Transverse colon (tissue), 4 donors: ENCODE data around the gene HMCN1. TPM values are rescaled to one million over a fixed set of nuclear protein-coding genes. Genes with fewer than 3 reads are reported as not detected.

Source experiments
- DNase-seq: peaks from one replicate; pipeline ENCODE4 v3.0.0-alpha.2; 2019
- H3K27ac ChIP-seq, 4 donors: fragments of 200-600 bp; sonication (generic); 2 replicates each; pipeline ENCODE4 v1.5.1; 2016 to 2018; ENCODE audit warnings: inconsistent platforms in 4 of 4
- H3K27me3 ChIP-seq: fragments of 200-600 bp; sonication (generic); 2 replicates; pipeline ENCODE4 v1.5.1; 2017; ENCODE audit warnings: inconsistent platforms
- H3K36me3 ChIP-seq, 4 donors: fragments of 200-600 bp; sonication (generic); 2 replicates each; pipeline ENCODE4 v1.5.1; 2017 to 2019; ENCODE audit warnings: inconsistent platforms in 4 of 4
- H3K4me1 ChIP-seq, 4 donors: fragments of 200-600 bp; sonication (generic); 2 replicates each; pipeline ENCODE4 v1.5.1; 2017 to 2020; ENCODE audit warnings: inconsistent platforms in 4 of 4
- H3K4me3 ChIP-seq, 4 donors: fragments of 200-600 bp; sonication (generic); 1 replicate in 1 of 4; 2 replicates in 3 of 4; pipeline versions ENCODE4 v1.5.1 to v1.6.1; 2017 to 2019; ENCODE audit warnings: inconsistent platforms in 4 of 4
- H3K9me3 ChIP-seq, 2 donors: fragments of 200-600 bp; sonication (generic); 2 replicates each; pipeline ENCODE4 v1.5.1; 2017 to 2019; ENCODE audit warnings: inconsistent platforms in 2 of 2
- EP300 ChIP-seq: sonication (generic); formaldehyde crosslinking; IDR thresholded peaks from one replicate; pipeline ENCODE4 v1.6.1; 2017; ENCODE audit warnings: antibody characterized with exemption, low read depth
- POLR2A ChIP-seq: fragments of 450-650 bp; IDR thresholded peaks from one replicate; pipeline ENCODE4 v1.6.1; 2016; ENCODE audit warnings: antibody characterized with exemption, mild to moderate bottlenecking, moderate library complexity
- POLR2AphosphoS5 ChIP-seq, 3 donors: sonication (generic); formaldehyde crosslinking; IDR thresholded peaks; one replicate each; pipeline ENCODE4 v1.6.1; 2016; ENCODE audit warnings: antibody characterized with exemption in 3 of 3
- WGBS, 2 donors: methylation state at CpG; one replicate each; pipeline ENCODE4 v1.1.5; 2018; ENCODE audit warnings: low coverage in 1 of 2; 5-methylcytosine and 5-hydroxymethylcytosine counted together
- in situ Hi-C, 4 donors: fragments of 200-750 bp; cut with MboI; loops; one replicate each; pipeline versions ENCODE4 v1.15.0 to v1.15.1; 2017; ENCODE audit warnings: low sequenced_read_pairs in 3 of 4, low pct_ligation_motif_present in 1 of 4, low pct_unique_long_range_greater_than_20kb in 1 of 4
- intact Hi-C: fragments of 100-400 bp; cut with DNase I; formaldehyde crosslinking; loops from one replicate; pipeline ENCODE4 v1.15.1; 2023; ENCODE audit warnings: low total_unique reads
- total RNA-seq, 4 donors: library from RNA; depleted of rRNA; stranded (reverse); fragments of >200 nt; gene quantifications; one replicate each; pipeline ENCODE4 v1.1.0, GENCODE V29; 2016
- TF ChIP-seq, protein P1 (sequence below), 5 experiments: fragments of 200-600 bp in 3 of 5; fragments of 450-650 bp in 2 of 5; sonication (generic) in 3 of 5; IDR thresholded peaks; 1 replicate in 2 of 5; 2 replicates in 3 of 5; pipeline ENCODE4 v1.5.1; 2016 to 2017; ENCODE audit warnings: antibody characterized with exemption in 5 of 5, inconsistent platforms in 3 of 5, mild to moderate bottlenecking in 2 of 5, moderate library complexity in 1 of 5

HMCN1 gene
- total RNA-seq, 4 donors from 2014 or later, result 1.1 to 2.7 (median 2.1) TPM

DNA sequence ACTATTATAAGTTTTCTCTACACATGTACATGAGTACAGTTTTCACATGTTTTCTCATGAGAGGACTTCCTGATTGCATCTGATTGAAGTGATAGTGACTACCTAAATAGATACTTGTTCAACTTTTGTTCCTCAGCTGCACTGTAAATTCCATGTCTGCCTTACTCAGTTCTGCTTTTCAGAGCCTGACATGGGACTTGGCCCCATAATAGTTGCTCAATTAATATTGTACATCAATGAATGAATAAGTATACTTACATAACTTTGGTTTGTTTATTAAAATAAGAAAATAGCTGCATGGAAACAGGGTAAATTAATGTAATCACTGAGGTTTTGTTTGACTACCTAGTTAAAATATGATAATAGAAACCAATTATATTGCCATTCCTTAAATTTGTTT, 78.7 kb downstream of the HMCN1 start:
- no peak for TF ChIP-seq POLR2A
- TF ChIP-seq POLR2AphosphoS5 (IDR thresholded peaks at IDR 0.05), result no peak
- TF ChIP-seq, protein P1, sequence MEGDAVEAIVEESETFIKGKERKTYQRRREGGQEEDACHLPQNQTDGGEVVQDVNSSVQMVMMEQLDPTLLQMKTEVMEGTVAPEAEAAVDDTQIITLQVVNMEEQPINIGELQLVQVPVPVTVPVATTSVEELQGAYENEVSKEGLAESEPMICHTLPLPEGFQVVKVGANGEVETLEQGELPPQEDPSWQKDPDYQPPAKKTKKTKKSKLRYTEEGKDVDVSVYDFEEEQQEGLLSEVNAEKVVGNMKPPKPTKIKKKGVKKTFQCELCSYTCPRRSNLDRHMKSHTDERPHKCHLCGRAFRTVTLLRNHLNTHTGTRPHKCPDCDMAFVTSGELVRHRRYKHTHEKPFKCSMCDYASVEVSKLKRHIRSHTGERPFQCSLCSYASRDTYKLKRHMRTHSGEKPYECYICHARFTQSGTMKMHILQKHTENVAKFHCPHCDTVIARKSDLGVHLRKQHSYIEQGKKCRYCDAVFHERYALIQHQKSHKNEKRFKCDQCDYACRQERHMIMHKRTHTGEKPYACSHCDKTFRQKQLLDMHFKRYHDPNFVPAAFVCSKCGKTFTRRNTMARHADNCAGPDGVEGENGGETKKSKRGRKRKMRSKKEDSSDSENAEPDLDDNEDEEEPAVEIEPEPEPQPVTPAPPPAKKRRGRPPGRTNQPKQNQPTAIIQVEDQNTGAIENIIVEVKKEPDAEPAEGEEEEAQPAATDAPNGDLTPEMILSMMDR (IDR thresholded peaks at IDR 0.05), result no peak
- TF ChIP-seq EP300, result no peak
- in situ Hi-C loops, result loop anchor here (10.0 to 25.0 kb wide), 3 partner anchors 392 to 412 kb away; no protein-coding TSS in a partner anchor

GRCh38 chr1:185813401-185813979, 79.3 kb downstream of the HMCN1 start:
- peak; percentile 11 for DNase-seq
- no peak overlapping the region for H3K4me3 ChIP-seq
- WGBS, 2 donors, result 58 to 60% methylated on average over 2 of the region's 2 CpGs
- intact Hi-C loops (no loop called here), in situ Hi-C loops (loop anchor here (10.0 to 25.0 kb wide), 3 partner anchors 391 to 411 kb away; no protein-coding TSS in a partner anchor)
- H3K9me3 ChIP-seq, result no peaks in the 10 kb centered on the region
- no peaks in the 10 kb centered on the region for H3K27me3 ChIP-seq
- H3K27ac ChIP-seq, result no peak overlapping the region
- no peaks in the 10 kb centered on the region for H3K4me1 ChIP-seq
- no peaks in the 10 kb centered on the region for H3K36me3 ChIP-seq
- TF ChIP-seq, protein P1 (IDR thresholded peaks at IDR 0.05), result peak; percentile 49 to 61 (median 54)
- no peak for TF ChIP-seq POLR2A

More for the DNA sequence above, 78.7 kb downstream of the HMCN1 start:
- intact Hi-C loops, result no loop called here
- Histone ChIP-seq H3K36me3 (no peaks in the 10 kb centered on the region), H3K27ac (no peak overlapping the region), H3K4me1 (no peaks in the 10 kb centered on the region), H3K9me3 (no peaks in the 10 kb centered on the region), H3K4me3 (no peak overlapping the region), H3K27me3 (no peaks in the 10 kb centered on the region)
- DNase-seq, result no peak

DNA sequence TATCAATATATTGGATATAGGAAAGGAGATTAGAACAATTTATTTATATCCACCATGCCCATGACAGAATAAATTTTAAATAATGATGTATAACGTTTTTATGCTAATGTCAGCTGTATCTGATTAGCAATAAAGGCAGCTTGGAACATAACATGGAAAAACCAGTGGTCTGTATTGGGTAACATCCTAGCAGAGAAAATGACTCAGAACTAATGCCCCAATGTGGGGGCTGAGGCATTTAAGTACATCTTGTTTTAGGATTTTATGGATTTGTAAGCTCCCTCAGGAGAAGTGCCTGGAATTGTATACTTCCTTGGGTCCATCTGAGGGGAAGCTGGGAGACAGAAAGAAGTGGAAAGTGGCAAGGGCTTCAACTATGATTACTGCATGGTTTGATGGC, 82.3 kb downstream of the HMCN1 start:
- Histone ChIP-seq H3K4me3 (no peak overlapping the region), H3K27me3 (no peaks in the 10 kb centered on the region), H3K27ac (no peak overlapping the region), H3K36me3 (no peaks in the 10 kb centered on the region), H3K9me3 (no peaks in the 10 kb centered on the region), H3K4me1 (no peaks in the 10 kb centered on the region)
- TF ChIP-seq POLR2AphosphoS5 (IDR thresholded peaks at IDR 0.05) (no peak), POLR2A (no peak), EP300 (no peak)
- TF ChIP-seq, protein P1 (IDR thresholded peaks at IDR 0.05), result no peak
- DNase-seq, result no peak
- WGBS, 2 donors, result 27 to 64% methylated on average over 1 of the region's 1 CpG
- intact Hi-C loops (no loop called here), in situ Hi-C loops (loop anchor here (10.0 to 25.0 kb wide), 3 partner anchors 388 to 408 kb away; no protein-coding TSS in a partner anchor)

GRCh38 chr1:185819798-185820197, 85.6 kb downstream of the HMCN1 start:
- in situ Hi-C loops (loop anchor here (10.0 to 25.0 kb wide), 3 partner anchors 385 to 405 kb away; no protein-coding TSS in a partner anchor), intact Hi-C loops (no loop called here)
- no peaks in the 10 kb centered on the region for H3K36me3 ChIP-seq
- no peak overlapping the region for H3K4me3 ChIP-seq
- H3K27me3 ChIP-seq, result no peaks in the 10 kb centered on the region
- DNase-seq, result no peak
- no peaks in the 10 kb centered on the region for H3K9me3 ChIP-seq
- TF ChIP-seq POLR2A (no peak), POLR2AphosphoS5 (IDR thresholded peaks at IDR 0.05) (no peak), EP300 (no peak)
- TF ChIP-seq, protein P1 (IDR thresholded peaks at IDR 0.05), result no peak
- H3K4me1 ChIP-seq, result no peaks in the 10 kb centered on the region
- no peak overlapping the region for H3K27ac ChIP-seq
